Liver (tissue), 9 donors: ENCODE measurements around the gene PAX5. TPM values are rescaled to one million over a fixed set of nuclear protein-coding genes. Genes with fewer than 3 reads are reported as not detected.

ENCODE experiments used
- DNase-seq: peaks from one replicate; pipeline ENCODE4 v3.0.0-alpha.2; 2017; ENCODE audit warnings: low spot score
- H3K27ac ChIP-seq, 2 donors: one replicate each; pipeline ENCODE4 v1.7.0; 2013; ENCODE audit warnings: inconsistent platforms in 2 of 2, low read length in 2 of 2, control low read depth in 1 of 2, low read depth in 1 of 2, mild to moderate bottlenecking in 1 of 2
- H3K27me3 ChIP-seq, 4 donors: one replicate each; pipeline versions ENCODE4 v1.6.1 to v1.7.0; 2013; ENCODE audit warnings: low read length in 3 of 4, inconsistent platforms in 1 of 4, mild to moderate bottlenecking in 1 of 4, moderate library complexity in 1 of 4; ENCODE audit not compliant: control insufficient read depth in 4 of 4, insufficient read depth in 4 of 4
- H3K36me3 ChIP-seq, 4 donors: one replicate each; pipeline versions ENCODE4 v1.6.1 to v1.7.0; 2013; ENCODE audit warnings: low read length in 3 of 4, mild to moderate bottlenecking in 3 of 4, low read depth in 1 of 4, moderate library complexity in 1 of 4; ENCODE audit not compliant: control insufficient read depth in 4 of 4, insufficient read depth in 3 of 4
- H3K4me1 ChIP-seq, 4 donors: one replicate each; pipeline versions ENCODE4 v1.6.1 to v1.7.0; 2013; ENCODE audit warnings: low read length in 3 of 4, mild to moderate bottlenecking in 3 of 4, moderate library complexity in 1 of 4; ENCODE audit not compliant: control insufficient read depth in 4 of 4, insufficient read depth in 4 of 4
- H3K4me3 ChIP-seq, 3 donors: one replicate each; pipeline versions ENCODE4 v1.6.1 to v1.7.0; 2013; ENCODE audit warnings: low read length in 3 of 3, control low read depth in 1 of 3, low read depth in 1 of 3, mild to moderate bottlenecking in 1 of 3
- H3K9ac ChIP-seq, 2 donors: one replicate each; pipeline ENCODE4 v1.7.0; 2013; ENCODE audit warnings: low read length in 2 of 2, mild to moderate bottlenecking in 2 of 2, moderate library complexity in 2 of 2, control low read depth in 1 of 2, low read depth in 1 of 2
- H3K9me3 ChIP-seq, 4 donors: one replicate each; pipeline versions ENCODE4 v1.6.1 to v1.7.0; 2013; ENCODE audit warnings: low read length in 3 of 4; ENCODE audit not compliant: control insufficient read depth in 4 of 4
- EGR1 ChIP-seq, 2 donors: IDR thresholded peaks; 2 replicates each; pipeline ENCODE4 v1.6.1; 2016 to 2018; ENCODE audit warnings: antibody characterized with exemption in 2 of 2, low read depth in 2 of 2
- FOXA1 ChIP-seq: IDR thresholded peaks from 2 replicates; pipeline ENCODE4 v1.6.1; 2016; ENCODE audit warnings: antibody characterized with exemption
- GABPA ChIP-seq, 2 donors: IDR thresholded peaks in 1 of 2; conservative IDR thresholded peaks in 1 of 2; 2 replicates each; pipeline ENCODE4 v1.6.1; 2016; ENCODE audit warnings: antibody characterized with exemption in 2 of 2, mild to moderate bottlenecking in 1 of 2, moderate library complexity in 1 of 2
- HNF4A ChIP-seq, 2 donors: conservative IDR thresholded peaks; 2 replicates each; pipeline ENCODE4 v1.6.1; 2016; ENCODE audit warnings: antibody characterized with exemption in 2 of 2, mild to moderate bottlenecking in 2 of 2
- JUND ChIP-seq, 2 donors: IDR thresholded peaks; 2 replicates each; pipeline ENCODE4 v1.6.1; 2016; ENCODE audit warnings: antibody characterized with exemption in 2 of 2
- NR2F2 ChIP-seq: IDR thresholded peaks from 2 replicates; pipeline ENCODE4 v1.6.1; 2016; ENCODE audit warnings: antibody characterized with exemption
- SP1 ChIP-seq: IDR thresholded peaks from 2 replicates; pipeline ENCODE4 v1.6.1; 2018; ENCODE audit warnings: antibody characterized with exemption, mild to moderate bottlenecking
- TAF1 ChIP-seq: conservative IDR thresholded peaks from 2 replicates; pipeline ENCODE4 v1.6.1; 2016; ENCODE audit warnings: antibody characterized with exemption, mild to moderate bottlenecking
- WGBS: extraction: QIAGEN DNeasy Blood & Tissue Kit; methylation state at CpG from one replicate; pipeline ENCODE4 v1.1.7; 2013; 5-methylcytosine and 5-hydroxymethylcytosine counted together
- polyA plus RNA-seq, 2 donors: library from polyadenylated mRNA; stranded (reverse) in 1 of 2; unstranded in 1 of 2; fragments of 200-250 nt in 1 of 2; fragments of >200 nt in 1 of 2; fragmentation: Nextera tagmentation in 1 of 2; extraction: Ambion mirVana in 1 of 2; gene quantifications; one replicate each; pipeline versions ENCODE4 v1.2.1 to v1.2.3, GENCODE V29; 2013 to 2015
- total RNA-seq, 2 donors: library from RNA; depleted of rRNA; stranded (reverse); fragments of >200 nt; gene quantifications; one replicate each; pipeline ENCODE4 v1.2.3, GENCODE V29; 2014
- TF ChIP-seq, protein P1 (sequence below): IDR thresholded peaks from 2 replicates; pipeline ENCODE4 v1.6.1; 2016; ENCODE audit warnings: antibody characterized with exemption, mild to moderate bottlenecking
- TF ChIP-seq, protein P2 (sequence below): IDR thresholded peaks from 2 replicates; pipeline ENCODE4 v1.6.1; 2016; ENCODE audit warnings: antibody characterized with exemption
- TF ChIP-seq, protein P3 (sequence below): IDR thresholded peaks from 2 replicates; pipeline ENCODE4 v1.6.1; 2016; ENCODE audit warnings: antibody characterized with exemption
- donor health status: healthy.
- donor health status: healthy.
- donor health status: healthy.
- donor health status: healthy.
- donor health status: healthy.

Gene PAX5
- total and polyA plus RNA-seq, 4 donors, result 0.05 to 2.7 (median 0.11) TPM

DNA sequence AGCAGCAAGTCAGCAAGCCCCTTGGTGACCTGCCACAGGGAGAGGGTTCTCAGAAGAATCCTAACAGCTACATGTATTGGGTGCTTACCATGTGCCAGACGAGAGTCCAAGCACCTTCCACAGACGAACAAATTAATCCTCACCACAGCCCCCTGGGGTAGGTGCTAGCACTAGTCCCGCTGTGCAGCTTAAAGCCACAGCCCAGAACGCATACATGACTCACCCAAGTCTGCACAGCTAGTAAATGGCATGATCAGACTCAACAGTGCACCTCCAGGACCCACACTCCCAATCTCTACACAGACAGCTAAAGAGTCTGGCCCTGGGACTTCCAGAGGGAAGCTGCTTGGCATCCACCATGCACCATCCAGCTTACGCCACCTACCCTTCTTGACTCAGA is 111.5 kb downstream of the PAX5 start:
- H3K36me3 ChIP-seq, result no peaks in the 10 kb centered on the region
- H3K27ac ChIP-seq, result no peak overlapping the region
- peaks cover 0 to 8% (median 0%) of the 10 kb centered on the region in 4 donors for H3K27me3 ChIP-seq
- TF ChIP-seq SP1 (no peak), HNF4A (conservative IDR thresholded peaks at IDR 0.05) (no peak)
- TF ChIP-seq, protein P1, sequence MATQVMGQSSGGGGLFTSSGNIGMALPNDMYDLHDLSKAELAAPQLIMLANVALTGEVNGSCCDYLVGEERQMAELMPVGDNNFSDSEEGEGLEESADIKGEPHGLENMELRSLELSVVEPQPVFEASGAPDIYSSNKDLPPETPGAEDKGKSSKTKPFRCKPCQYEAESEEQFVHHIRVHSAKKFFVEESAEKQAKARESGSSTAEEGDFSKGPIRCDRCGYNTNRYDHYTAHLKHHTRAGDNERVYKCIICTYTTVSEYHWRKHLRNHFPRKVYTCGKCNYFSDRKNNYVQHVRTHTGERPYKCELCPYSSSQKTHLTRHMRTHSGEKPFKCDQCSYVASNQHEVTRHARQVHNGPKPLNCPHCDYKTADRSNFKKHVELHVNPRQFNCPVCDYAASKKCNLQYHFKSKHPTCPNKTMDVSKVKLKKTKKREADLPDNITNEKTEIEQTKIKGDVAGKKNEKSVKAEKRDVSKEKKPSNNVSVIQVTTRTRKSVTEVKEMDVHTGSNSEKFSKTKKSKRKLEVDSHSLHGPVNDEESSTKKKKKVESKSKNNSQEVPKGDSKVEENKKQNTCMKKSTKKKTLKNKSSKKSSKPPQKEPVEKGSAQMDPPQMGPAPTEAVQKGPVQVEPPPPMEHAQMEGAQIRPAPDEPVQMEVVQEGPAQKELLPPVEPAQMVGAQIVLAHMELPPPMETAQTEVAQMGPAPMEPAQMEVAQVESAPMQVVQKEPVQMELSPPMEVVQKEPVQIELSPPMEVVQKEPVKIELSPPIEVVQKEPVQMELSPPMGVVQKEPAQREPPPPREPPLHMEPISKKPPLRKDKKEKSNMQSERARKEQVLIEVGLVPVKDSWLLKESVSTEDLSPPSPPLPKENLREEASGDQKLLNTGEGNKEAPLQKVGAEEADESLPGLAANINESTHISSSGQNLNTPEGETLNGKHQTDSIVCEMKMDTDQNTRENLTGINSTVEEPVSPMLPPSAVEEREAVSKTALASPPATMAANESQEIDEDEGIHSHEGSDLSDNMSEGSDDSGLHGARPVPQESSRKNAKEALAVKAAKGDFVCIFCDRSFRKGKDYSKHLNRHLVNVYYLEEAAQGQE, result no peak
- DNase-seq, result no peak
- 90% methylated on average over 5 of the region's 5 CpGs for WGBS
- no peak overlapping the region for H3K4me3 ChIP-seq
- H3K9me3 ChIP-seq, result no peaks in the 10 kb centered on the region
- H3K9ac ChIP-seq, result no peak overlapping the region
- no peaks in the 10 kb centered on the region for H3K4me1 ChIP-seq

DNA sequence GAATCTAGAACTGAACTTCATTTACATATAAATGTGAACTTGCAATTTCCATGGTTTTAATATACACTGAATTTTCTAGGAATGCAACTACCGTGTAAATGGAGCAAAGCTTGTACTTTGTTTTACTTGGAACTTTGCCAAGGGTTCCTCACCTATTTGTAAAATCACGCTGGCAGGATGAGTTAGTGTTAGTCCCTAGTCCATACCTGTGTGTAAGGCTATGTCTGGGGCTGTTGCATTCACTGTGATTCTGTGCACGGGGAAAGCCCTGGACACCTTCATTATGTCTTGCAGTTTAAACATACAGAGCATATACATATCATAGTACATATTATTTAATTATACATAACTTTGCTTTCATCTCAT is 119.9 kb downstream of the PAX5 start:
- 31% methylated on average over 3 of the region's 3 CpGs for WGBS

More for the DNA sequence above, 119.9 kb downstream of the PAX5 start:
- TF ChIP-seq HNF4A (conservative IDR thresholded peaks at IDR 0.05), result no peak
- TF ChIP-seq EGR1 (IDR thresholded peaks at IDR 0.05; ENCODE audit: low read depth in 2 of 2), result no peak
- TF ChIP-seq JUND (IDR thresholded peaks at IDR 0.05), result no peak
- TF ChIP-seq, protein P2, sequence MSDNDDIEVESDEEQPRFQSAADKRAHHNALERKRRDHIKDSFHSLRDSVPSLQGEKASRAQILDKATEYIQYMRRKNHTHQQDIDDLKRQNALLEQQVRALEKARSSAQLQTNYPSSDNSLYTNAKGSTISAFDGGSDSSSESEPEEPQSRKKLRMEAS, result no peak
- TF ChIP-seq TAF1, result no peak
- TF ChIP-seq, protein P1, result no peak
- no peak for TF ChIP-seq FOXA1
- TF ChIP-seq NR2F2, result no peak
- TF ChIP-seq, protein P3, sequence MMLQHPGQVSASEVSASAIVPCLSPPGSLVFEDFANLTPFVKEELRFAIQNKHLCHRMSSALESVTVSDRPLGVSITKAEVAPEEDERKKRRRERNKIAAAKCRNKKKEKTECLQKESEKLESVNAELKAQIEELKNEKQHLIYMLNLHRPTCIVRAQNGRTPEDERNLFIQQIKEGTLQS, result no peak
- TF ChIP-seq GABPA (IDR thresholded peaks at IDR 0.05 in 1 of 2, conservative IDR thresholded peaks at IDR 0.05 in 1 of 2), result no peak
- Histone ChIP-seq H3K9ac (no peak overlapping the region), H3K36me3 (no peaks in the 10 kb centered on the region), H3K4me1 (peaks cover 0 to 5% (median 1%) of the 10 kb centered on the region in 4 donors), H3K27me3 (peaks cover 0 to 1% (median 0%) of the 10 kb centered on the region in 4 donors), H3K27ac (no peak overlapping the region), H3K9me3 (no peaks in the 10 kb centered on the region), H3K4me3 (no peak overlapping the region)
- DNase-seq, result no peak
